ENCODE results near the gene SLC6A15. TPM values are rescaled to one million over a fixed set of nuclear protein-coding genes. Genes with fewer than 3 reads are reported as not detected.

SLC6A15 gene
- total RNA-seq, 1 donor from 2014 or later = 0.52 TPM

GRCh38 chr12:84877340-84877739, 35.3 kb downstream of the SLC6A15 start:
- Histone ChIP-seq H3K36me3 (ENCODE audit: control insufficient read depth in 3 of 3, insufficient read depth in 3 of 3, low read length in 3 of 3) (no peaks in the 10 kb centered on the region), H3K27ac (ENCODE audit: low read depth, low read length) (no peak overlapping the region), H3K4me1 (ENCODE audit: control insufficient read depth in 3 of 3, insufficient read depth in 3 of 3, low read length in 3 of 3) (no peaks in the 10 kb centered on the region), H3K9ac (ENCODE audit: low read depth in 1 of 3, low read length in 3 of 3) (no peak overlapping the region), H3K4me3 (ENCODE audit: low read length in 3 of 3) (no peak overlapping the region), H3K9me3 (ENCODE audit: control insufficient read depth in 3 of 3, low read length in 3 of 3) (no peaks in the 10 kb centered on the region), H3K27me3 (ENCODE audit: control insufficient read depth in 3 of 3, insufficient read depth in 3 of 3, low read length in 3 of 3) (no peaks in the 10 kb centered on the region)

- H3K27me3 ChIP-seq (ENCODE audit: control insufficient read depth in 3 of 3, insufficient read depth in 3 of 3, low read length in 3 of 3) = no peaks in the 10 kb centered on the region
- H3K27ac ChIP-seq (ENCODE audit: low read depth, low read length) = no peak overlapping the region
- no peaks in the 10 kb centered on the region for H3K4me1 ChIP-seq (ENCODE audit: control insufficient read depth in 3 of 3, insufficient read depth in 3 of 3, low read length in 3 of 3)
- no peak overlapping the region for H3K4me3 ChIP-seq (ENCODE audit: low read length in 3 of 3)
- H3K36me3 ChIP-seq (ENCODE audit: control insufficient read depth in 3 of 3, insufficient read depth in 3 of 3, low read length in 3 of 3) = no peaks in the 10 kb centered on the region
- H3K9ac ChIP-seq (ENCODE audit: low read depth in 1 of 3, low read length in 3 of 3) = no peak overlapping the region
- no peaks in the 10 kb centered on the region for H3K9me3 ChIP-seq (ENCODE audit: control insufficient read depth in 3 of 3, low read length in 3 of 3)
Measured at GRCh38 chr12:84875241-84875640, 37.4 kb downstream of the SLC6A15 start.

- H3K9ac ChIP-seq (ENCODE audit: low read depth in 1 of 3, low read length in 3 of 3) = no peak overlapping the region
- H3K9me3 ChIP-seq (ENCODE audit: control insufficient read depth in 3 of 3, low read length in 3 of 3) = no peaks in the 10 kb centered on the region
- H3K4me1 ChIP-seq (ENCODE audit: control insufficient read depth in 3 of 3, insufficient read depth in 3 of 3, low read length in 3 of 3) = no peaks in the 10 kb centered on the region
- no peaks in the 10 kb centered on the region for H3K36me3 ChIP-seq (ENCODE audit: control insufficient read depth in 3 of 3, insufficient read depth in 3 of 3, low read length in 3 of 3)
- no peaks in the 10 kb centered on the region for H3K27me3 ChIP-seq (ENCODE audit: control insufficient read depth in 3 of 3, insufficient read depth in 3 of 3, low read length in 3 of 3)
- no peak overlapping the region for H3K27ac ChIP-seq (ENCODE audit: low read depth, low read length)
- H3K4me3 ChIP-seq (ENCODE audit: low read length in 3 of 3) = no peak overlapping the region
Measured at GRCh38 chr12:84874825-84875139, 37.8 kb downstream of the SLC6A15 start.

- Histone ChIP-seq H3K4me1 (ENCODE audit: control insufficient read depth in 3 of 3, insufficient read depth in 3 of 3, low read length in 3 of 3) (no peaks in the 10 kb centered on the region), H3K27ac (ENCODE audit: low read depth, low read length) (no peak overlapping the region), H3K27me3 (ENCODE audit: control insufficient read depth in 3 of 3, insufficient read depth in 3 of 3, low read length in 3 of 3) (no peaks in the 10 kb centered on the region), H3K9ac (ENCODE audit: low read depth in 1 of 3, low read length in 3 of 3) (no peak overlapping the region), H3K36me3 (ENCODE audit: control insufficient read depth in 3 of 3, insufficient read depth in 3 of 3, low read length in 3 of 3) (no peaks in the 10 kb centered on the region), H3K4me3 (ENCODE audit: low read length in 3 of 3) (no peak overlapping the region), H3K9me3 (ENCODE audit: control insufficient read depth in 3 of 3, low read length in 3 of 3) (no peaks in the 10 kb centered on the region)
Measured at GRCh38 chr12:84874125-84874824, 38.3 kb downstream of the SLC6A15 start.

GRCh38 chr12:84862186-84862585, 50.4 kb downstream of the SLC6A15 start:
- no peaks in the 10 kb centered on the region for H3K27me3 ChIP-seq (ENCODE audit: control insufficient read depth in 3 of 3, insufficient read depth in 3 of 3, low read length in 3 of 3)
- H3K4me3 ChIP-seq (ENCODE audit: low read length in 3 of 3) = no peak overlapping the region
- no peak overlapping the region for H3K27ac ChIP-seq (ENCODE audit: low read depth, low read length)
- no peak overlapping the region for H3K9ac ChIP-seq (ENCODE audit: low read depth in 1 of 3, low read length in 3 of 3)
- H3K4me1 ChIP-seq (ENCODE audit: control insufficient read depth in 3 of 3, insufficient read depth in 3 of 3, low read length in 3 of 3) = no peaks in the 10 kb centered on the region
- H3K36me3 ChIP-seq (ENCODE audit: control insufficient read depth in 3 of 3, insufficient read depth in 3 of 3, low read length in 3 of 3) = no peaks in the 10 kb centered on the region
- H3K9me3 ChIP-seq (ENCODE audit: control insufficient read depth in 3 of 3, low read length in 3 of 3) = no peaks in the 10 kb centered on the region

GRCh38 chr12:84860718-84861117, 51.9 kb downstream of the SLC6A15 start:
- Histone ChIP-seq H3K9me3 (ENCODE audit: control insufficient read depth in 3 of 3, low read length in 3 of 3) (no peaks in the 10 kb centered on the region), H3K4me3 (ENCODE audit: low read length in 3 of 3) (no peak overlapping the region), H3K27me3 (ENCODE audit: control insufficient read depth in 3 of 3, insufficient read depth in 3 of 3, low read length in 3 of 3) (no peaks in the 10 kb centered on the region), H3K4me1 (ENCODE audit: control insufficient read depth in 3 of 3, insufficient read depth in 3 of 3, low read length in 3 of 3) (no peaks in the 10 kb centered on the region), H3K27ac (ENCODE audit: low read depth, low read length) (no peak overlapping the region), H3K9ac (ENCODE audit: low read depth in 1 of 3, low read length in 3 of 3) (no peak overlapping the region), H3K36me3 (ENCODE audit: control insufficient read depth in 3 of 3, insufficient read depth in 3 of 3, low read length in 3 of 3) (no peaks in the 10 kb centered on the region)

- Histone ChIP-seq H3K36me3 (ENCODE audit: control insufficient read depth in 3 of 3, insufficient read depth in 3 of 3, low read length in 3 of 3) (no peaks in the 10 kb centered on the region), H3K9me3 (ENCODE audit: control insufficient read depth in 3 of 3, low read length in 3 of 3) (no peaks in the 10 kb centered on the region), H3K9ac (ENCODE audit: low read depth in 1 of 3, low read length in 3 of 3) (no peak overlapping the region), H3K4me3 (ENCODE audit: low read length in 3 of 3) (no peak overlapping the region), H3K27me3 (ENCODE audit: control insufficient read depth in 3 of 3, insufficient read depth in 3 of 3, low read length in 3 of 3) (no peaks in the 10 kb centered on the region), H3K4me1 (ENCODE audit: control insufficient read depth in 3 of 3, insufficient read depth in 3 of 3, low read length in 3 of 3) (no peaks in the 10 kb centered on the region), H3K27ac (ENCODE audit: low read depth, low read length) (no peak overlapping the region)
Measured at GRCh38 chr12:84858796-84859195, 53.8 kb downstream of the SLC6A15 start.

GRCh38 chr12:84857525-84858208, 54.9 kb downstream of the SLC6A15 start:
- Histone ChIP-seq H3K9ac (ENCODE audit: low read depth in 1 of 3, low read length in 3 of 3) (no peak overlapping the region), H3K27me3 (ENCODE audit: control insufficient read depth in 3 of 3, insufficient read depth in 3 of 3, low read length in 3 of 3) (no peaks in the 10 kb centered on the region), H3K36me3 (ENCODE audit: control insufficient read depth in 3 of 3, insufficient read depth in 3 of 3, low read length in 3 of 3) (no peaks in the 10 kb centered on the region), H3K9me3 (ENCODE audit: control insufficient read depth in 3 of 3, low read length in 3 of 3) (no peaks in the 10 kb centered on the region), H3K4me3 (ENCODE audit: low read length in 3 of 3) (no peak overlapping the region), H3K4me1 (ENCODE audit: control insufficient read depth in 3 of 3, insufficient read depth in 3 of 3, low read length in 3 of 3) (no peaks in the 10 kb centered on the region), H3K27ac (ENCODE audit: low read depth, low read length) (no peak overlapping the region)

- Histone ChIP-seq H3K4me3 (ENCODE audit: low read length in 3 of 3) (no peak overlapping the region), H3K9me3 (ENCODE audit: control insufficient read depth in 3 of 3, low read length in 3 of 3) (no peaks in the 10 kb centered on the region), H3K36me3 (ENCODE audit: control insufficient read depth in 3 of 3, insufficient read depth in 3 of 3, low read length in 3 of 3) (no peaks in the 10 kb centered on the region), H3K9ac (ENCODE audit: low read depth in 1 of 3, low read length in 3 of 3) (no peak overlapping the region), H3K27ac (ENCODE audit: low read depth, low read length) (no peak overlapping the region), H3K27me3 (ENCODE audit: control insufficient read depth in 3 of 3, insufficient read depth in 3 of 3, low read length in 3 of 3) (no peaks in the 10 kb centered on the region), H3K4me1 (ENCODE audit: control insufficient read depth in 3 of 3, insufficient read depth in 3 of 3, low read length in 3 of 3) (no peaks in the 10 kb centered on the region)
Measured at GRCh38 chr12:84856156-84856900, 56.3 kb downstream of the SLC6A15 start.

GRCh38 chr12:84843593-84844144, 68.9 kb downstream of the SLC6A15 start:
- no peak overlapping the region for H3K27ac ChIP-seq (ENCODE audit: low read depth, low read length)
- H3K4me1 ChIP-seq (ENCODE audit: control insufficient read depth in 3 of 3, insufficient read depth in 3 of 3, low read length in 3 of 3) = no peaks in the 10 kb centered on the region
- no peaks in the 10 kb centered on the region for H3K27me3 ChIP-seq (ENCODE audit: control insufficient read depth in 3 of 3, insufficient read depth in 3 of 3, low read length in 3 of 3)
- no peak overlapping the region for H3K4me3 ChIP-seq (ENCODE audit: low read length in 3 of 3)
- H3K9ac ChIP-seq (ENCODE audit: low read depth in 1 of 3, low read length in 3 of 3) = no peak overlapping the region
- H3K9me3 ChIP-seq (ENCODE audit: control insufficient read depth in 3 of 3, low read length in 3 of 3) = no peaks in the 10 kb centered on the region
- H3K36me3 ChIP-seq (ENCODE audit: control insufficient read depth in 3 of 3, insufficient read depth in 3 of 3, low read length in 3 of 3) = no peaks in the 10 kb centered on the region
